SK-N-SH (cell line): ENCODE data around the gene FRRS1.

Experiments
- CTCF ChIP-seq: fragments of 200-600 bp; sonication (generic); IDR thresholded peaks from 2 replicates; pipeline ENCODE4 v1.6.1; 2017; ENCODE audit warnings: antibody characterized with exemption, mild to moderate bottlenecking, moderate library complexity
- EP300 ChIP-seq, 2 experiments: IDR thresholded peaks; 2 replicates each; pipeline versions ENCODE4 v1.4.0 to v1.6.1; 2012; ENCODE audit warnings: borderline replicate concordance in 1 of 2, low read depth in 1 of 2, low read length in 1 of 2
- GATA2 ChIP-seq: sonication (generic); formaldehyde crosslinking; IDR thresholded peaks from 2 replicates; pipeline ENCODE4 v1.5.0; 2020; ENCODE audit warnings: mild to moderate bottlenecking, missing genetic modification reagents
- POLR2AphosphoS5 ChIP-seq: IDR thresholded peaks from 2 replicates; pipeline ENCODE4 v1.6.1; 2012; ENCODE audit warnings: low read depth, low read length
- REST ChIP-seq: IDR thresholded peaks from 2 replicates; pipeline ENCODE4 v1.6.1; 2012; ENCODE audit warnings: mild to moderate bottlenecking, low read depth, low read length, moderate library complexity

GRCh38 chr1:99745061-99745460 lies 21.4 kb downstream of the FRRS1 start:
- TF ChIP-seq CTCF = no peak
- TF ChIP-seq GATA2 (CRISPR knock-in tag) = no peak
- TF ChIP-seq EP300 (IDR thresholded peaks at IDR 0.05; ENCODE audit: borderline replicate concordance in 1 of 2, low read depth in 1 of 2, low read length in 1 of 2) = no peak
- no peak for TF ChIP-seq POLR2AphosphoS5
- no peak for TF ChIP-seq REST
